Testis (tissue), 2 donors: ENCODE results near the gene GPR183.

ENCODE experiments used
- POLR2A ChIP-seq: fragments of 450-650 bp; IDR thresholded peaks from one replicate; pipeline ENCODE4 v1.6.1; 2017; ENCODE audit warnings: antibody characterized with exemption, mild to moderate bottlenecking, moderate library complexity
- TF ChIP-seq, protein P1 (sequence below), 3 experiments: fragments of 450-650 bp in 2 of 3; fragments of 200-600 bp in 1 of 3; sonication (generic) in 1 of 3; IDR thresholded peaks; one replicate each; pipeline ENCODE4 v1.5.1; 2016 to 2019; ENCODE audit warnings: antibody characterized with exemption in 3 of 3, mild to moderate bottlenecking in 2 of 3, moderate library complexity in 1 of 3

DNA sequence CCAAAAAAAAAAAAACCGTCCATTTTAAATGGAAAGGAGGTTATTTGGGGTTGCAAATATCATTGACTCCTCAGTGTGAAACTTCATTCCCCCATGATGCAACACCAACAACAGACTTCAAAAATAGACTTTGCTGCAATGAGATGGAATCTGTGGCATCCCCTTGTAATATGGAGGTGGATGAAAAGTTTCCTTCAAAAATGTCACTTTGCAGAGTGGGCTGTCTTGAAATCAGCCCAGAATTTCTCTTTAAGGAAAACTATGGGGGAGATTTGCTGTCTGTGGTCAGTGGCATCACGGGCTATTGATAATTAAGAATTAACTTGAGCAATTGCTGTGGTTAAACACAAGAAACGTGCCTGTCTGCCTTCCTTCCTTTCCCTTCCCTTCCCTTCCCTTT is 50.5 kb downstream of the GPR183 start:
- TF ChIP-seq, protein P1, sequence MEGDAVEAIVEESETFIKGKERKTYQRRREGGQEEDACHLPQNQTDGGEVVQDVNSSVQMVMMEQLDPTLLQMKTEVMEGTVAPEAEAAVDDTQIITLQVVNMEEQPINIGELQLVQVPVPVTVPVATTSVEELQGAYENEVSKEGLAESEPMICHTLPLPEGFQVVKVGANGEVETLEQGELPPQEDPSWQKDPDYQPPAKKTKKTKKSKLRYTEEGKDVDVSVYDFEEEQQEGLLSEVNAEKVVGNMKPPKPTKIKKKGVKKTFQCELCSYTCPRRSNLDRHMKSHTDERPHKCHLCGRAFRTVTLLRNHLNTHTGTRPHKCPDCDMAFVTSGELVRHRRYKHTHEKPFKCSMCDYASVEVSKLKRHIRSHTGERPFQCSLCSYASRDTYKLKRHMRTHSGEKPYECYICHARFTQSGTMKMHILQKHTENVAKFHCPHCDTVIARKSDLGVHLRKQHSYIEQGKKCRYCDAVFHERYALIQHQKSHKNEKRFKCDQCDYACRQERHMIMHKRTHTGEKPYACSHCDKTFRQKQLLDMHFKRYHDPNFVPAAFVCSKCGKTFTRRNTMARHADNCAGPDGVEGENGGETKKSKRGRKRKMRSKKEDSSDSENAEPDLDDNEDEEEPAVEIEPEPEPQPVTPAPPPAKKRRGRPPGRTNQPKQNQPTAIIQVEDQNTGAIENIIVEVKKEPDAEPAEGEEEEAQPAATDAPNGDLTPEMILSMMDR (IDR thresholded peaks at IDR 0.05): no peak
- TF ChIP-seq POLR2A: no peak
